Transverse colon (tissue), 4 donors: ENCODE measurements around the gene SMYD1.

ENCODE experiments used
- EP300 ChIP-seq: sonication (generic); formaldehyde crosslinking; IDR thresholded peaks from one replicate; pipeline ENCODE4 v1.6.1; 2017; ENCODE audit warnings: antibody characterized with exemption, low read depth
- POLR2A ChIP-seq: fragments of 450-650 bp; IDR thresholded peaks from one replicate; pipeline ENCODE4 v1.6.1; 2016; ENCODE audit warnings: antibody characterized with exemption, mild to moderate bottlenecking, moderate library complexity
- POLR2AphosphoS5 ChIP-seq, 3 donors: sonication (generic); formaldehyde crosslinking; IDR thresholded peaks; one replicate each; pipeline ENCODE4 v1.6.1; 2016; ENCODE audit warnings: antibody characterized with exemption in 3 of 3
- TF ChIP-seq, protein P1 (sequence below), 5 experiments: fragments of 200-600 bp in 3 of 5; fragments of 450-650 bp in 2 of 5; sonication (generic) in 3 of 5; IDR thresholded peaks; 1 replicate in 2 of 5; 2 replicates in 3 of 5; pipeline ENCODE4 v1.5.1; 2016 to 2017; ENCODE audit warnings: antibody characterized with exemption in 5 of 5, inconsistent platforms in 3 of 5, mild to moderate bottlenecking in 2 of 5, moderate library complexity in 1 of 5

DNA sequence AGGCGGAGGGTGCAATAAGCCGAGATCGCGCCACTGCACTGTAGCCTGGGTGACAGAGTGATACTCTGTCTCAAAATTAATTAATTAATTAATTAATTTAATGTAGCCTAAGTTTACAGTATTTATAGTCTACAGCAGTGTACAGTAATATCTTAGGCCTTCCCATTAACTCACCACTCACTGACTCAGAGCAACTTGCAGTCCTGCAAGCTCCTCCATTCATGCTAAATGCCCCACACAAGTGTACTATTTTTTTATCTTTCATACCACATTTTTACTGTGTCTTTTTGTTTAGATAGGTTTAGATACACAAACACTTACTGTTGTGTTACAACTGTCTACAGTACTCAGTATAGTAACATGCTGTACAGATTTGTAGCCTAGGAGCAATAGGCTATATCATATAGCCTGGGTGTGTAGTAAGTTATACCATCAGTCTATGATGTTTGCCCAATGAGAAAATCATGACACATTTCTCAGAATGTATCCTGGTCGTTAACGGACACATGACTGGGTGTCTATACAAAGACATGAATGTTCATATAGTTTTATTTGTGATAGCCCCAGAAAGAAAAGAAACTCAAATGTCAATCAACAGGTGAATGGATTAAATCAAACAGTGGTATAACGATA is 35.4 kb upstream of the SMYD1 start:
- TF ChIP-seq POLR2A: no peak
- TF ChIP-seq, protein P1, sequence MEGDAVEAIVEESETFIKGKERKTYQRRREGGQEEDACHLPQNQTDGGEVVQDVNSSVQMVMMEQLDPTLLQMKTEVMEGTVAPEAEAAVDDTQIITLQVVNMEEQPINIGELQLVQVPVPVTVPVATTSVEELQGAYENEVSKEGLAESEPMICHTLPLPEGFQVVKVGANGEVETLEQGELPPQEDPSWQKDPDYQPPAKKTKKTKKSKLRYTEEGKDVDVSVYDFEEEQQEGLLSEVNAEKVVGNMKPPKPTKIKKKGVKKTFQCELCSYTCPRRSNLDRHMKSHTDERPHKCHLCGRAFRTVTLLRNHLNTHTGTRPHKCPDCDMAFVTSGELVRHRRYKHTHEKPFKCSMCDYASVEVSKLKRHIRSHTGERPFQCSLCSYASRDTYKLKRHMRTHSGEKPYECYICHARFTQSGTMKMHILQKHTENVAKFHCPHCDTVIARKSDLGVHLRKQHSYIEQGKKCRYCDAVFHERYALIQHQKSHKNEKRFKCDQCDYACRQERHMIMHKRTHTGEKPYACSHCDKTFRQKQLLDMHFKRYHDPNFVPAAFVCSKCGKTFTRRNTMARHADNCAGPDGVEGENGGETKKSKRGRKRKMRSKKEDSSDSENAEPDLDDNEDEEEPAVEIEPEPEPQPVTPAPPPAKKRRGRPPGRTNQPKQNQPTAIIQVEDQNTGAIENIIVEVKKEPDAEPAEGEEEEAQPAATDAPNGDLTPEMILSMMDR (IDR thresholded peaks at IDR 0.05): no peak
- TF ChIP-seq POLR2AphosphoS5 (IDR thresholded peaks at IDR 0.05): no peak
- TF ChIP-seq EP300: no peak
